Calu3 (cell line): ENCODE measurements around the gene B3GNT8. TPM values are rescaled to one million over a fixed set of nuclear protein-coding genes. Genes with fewer than 3 reads are reported as not detected.
A peak's percentile ranks its signal among the peaks of the same experiment; 100 is the strongest.

Experiments
- BruUV-seq: library from RNA; stranded (reverse); fragments of 400-500 nt; replicated peaks from 2 replicates; lab custom pipeline; 2021; lab: Mats Ljungman, UMichigan
- CTCF ChIA-PET: fragments of 300-600 bp; sonication (Branson Sonifier 250); formaldehyde crosslinking; loops from one replicate; lab custom pipeline; 2022; ENCODE audit warnings: antibody characterized with exemption; lab: Charles Lee
- DNase-seq: peaks from one replicate; pipeline ENCODE4 v3.0.0; 2022
- H3K27ac Mint-ChIP-seq: one replicate; pipeline ENCODE4 v1.8.0; 2022; ENCODE audit warnings: mixed read lengths; ENCODE audit not compliant: unreplicated experiment
- H3K27me3 Mint-ChIP-seq: one replicate; pipeline ENCODE4 v1.8.0; 2022; ENCODE audit warnings: mixed read lengths; ENCODE audit not compliant: unreplicated experiment
- H3K36me3 Mint-ChIP-seq: one replicate; pipeline ENCODE4 v1.8.0; 2022; ENCODE audit warnings: mild to moderate bottlenecking, moderate library complexity, mixed read lengths; ENCODE audit not compliant: insufficient read depth, unreplicated experiment
- H3K4me1 Mint-ChIP-seq: one replicate; pipeline ENCODE4 v1.8.0; 2022; ENCODE audit warnings: mild to moderate bottlenecking, low read depth, mixed read lengths; ENCODE audit not compliant: unreplicated experiment
- H3K4me3 Mint-ChIP-seq: one replicate; pipeline ENCODE4 v1.8.0; 2022; ENCODE audit warnings: mild to moderate bottlenecking, low read depth, moderate library complexity, mixed read lengths; ENCODE audit not compliant: unreplicated experiment
- H3K9me3 Mint-ChIP-seq: one replicate; pipeline ENCODE4 v1.8.0; 2022; ENCODE audit warnings: low read depth, mixed read lengths; ENCODE audit not compliant: unreplicated experiment
- CTCF ChIP-seq: fragments of 200-600 bp; IDR thresholded peaks from one replicate; pipeline ENCODE4 v1.8.0; 2022; ENCODE audit warnings: antibody characterized with exemption; ENCODE audit not compliant: unreplicated experiment
- intact Hi-C: fragments of 100-400 bp; cut with micrococcal nuclease; formaldehyde crosslinking; loops from one replicate; pipeline ENCODE4 v1.10.0; 2022; ENCODE audit not compliant: unreplicated experiment
- total RNA-seq: library from RNA; stranded (reverse); gene quantifications from 2 replicates; pipeline ENCODE4 v1.2.3, GENCODE V29; 2022

The B3GNT8 gene
- total RNA-seq, 1 experiment from 2014 or later: 0.19 TPM

DNA sequence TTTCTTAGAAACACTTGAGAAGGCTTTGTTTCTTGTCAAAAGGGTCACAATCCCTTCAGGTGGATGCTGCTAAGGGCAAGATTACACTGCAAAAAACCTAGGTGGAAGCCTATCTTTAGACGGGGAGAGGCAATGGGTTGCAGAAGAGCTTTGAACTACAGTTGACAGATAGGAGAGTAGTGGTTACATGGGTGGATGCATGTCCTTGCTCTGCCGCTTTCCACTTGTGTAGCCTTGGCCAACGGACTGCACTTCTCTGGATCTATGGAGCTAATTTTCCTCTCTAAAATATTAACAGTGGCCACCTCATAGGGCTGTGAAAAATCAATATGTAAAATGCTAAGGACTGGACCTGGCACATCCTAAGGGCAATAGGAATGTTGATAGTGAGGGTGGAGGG, 28.6 kb downstream of the B3GNT8 start:
- no peaks in the 10 kb centered on the region for H3K27me3 Mint-ChIP-seq
- TF ChIP-seq CTCF: no peak
- no peak for DNase-seq
- peaks cover 34% of the 10 kb centered on the region for H3K4me1 Mint-ChIP-seq
- CTCF ChIA-PET: no interaction called here
- peaks cover 23% of the 10 kb centered on the region for H3K36me3 Mint-ChIP-seq
- no peak overlapping the region for H3K27ac Mint-ChIP-seq
- BruUV-seq: no TSS peak
- H3K9me3 Mint-ChIP-seq: no peaks in the 10 kb centered on the region
- peak overlapping the region; percentile 99 for H3K4me3 Mint-ChIP-seq
- intact Hi-C loops: no loop called here

DNA sequence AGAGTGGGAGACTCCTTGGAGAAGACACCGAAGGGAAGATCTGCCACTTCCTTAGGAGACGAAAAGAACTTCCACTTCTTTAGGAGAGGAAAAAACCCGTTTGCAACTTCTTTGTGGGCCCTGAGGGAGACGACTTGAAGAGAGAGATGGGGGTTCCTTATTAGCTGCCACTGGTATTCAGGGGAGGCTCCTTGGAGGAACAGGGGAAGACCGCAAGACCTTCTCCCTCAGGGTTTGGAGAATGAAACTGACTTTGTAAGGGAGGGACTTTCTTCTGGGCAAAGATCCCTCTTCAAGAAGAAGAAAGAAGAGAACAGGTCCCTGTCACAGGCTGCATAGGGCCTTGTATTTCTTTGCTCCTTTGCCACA, 29.1 kb downstream of the B3GNT8 start:
- CTCF ChIA-PET: no interaction called here
- peaks cover 23% of the 10 kb centered on the region for H3K36me3 Mint-ChIP-seq
- H3K4me1 Mint-ChIP-seq: peaks cover 34% of the 10 kb centered on the region
- H3K27ac Mint-ChIP-seq: peak overlapping the region; percentile 100
- no TSS peak for BruUV-seq
- H3K27me3 Mint-ChIP-seq: no peaks in the 10 kb centered on the region
- TF ChIP-seq CTCF: no peak
- intact Hi-C loops: no loop called here
- no peaks in the 10 kb centered on the region for H3K9me3 Mint-ChIP-seq
- no peak for DNase-seq
- peak overlapping the region; percentile 99 for H3K4me3 Mint-ChIP-seq

GRCh38 chr19:41397086-41398049, 29.8 kb downstream of the B3GNT8 start, which contains the start of the genes BCKDHA and EXOSC5:
TSS of gene BCKDHA (plus strand) at chr19:41397818. CDS start at chr19:41397828, 10 bp downstream.
TSS of gene EXOSC5 (minus strand) at chr19:41397359. CDS start at chr19:41397328, 31 bp downstream.
- peaks cover 23% of the 10 kb centered on the region for H3K36me3 Mint-ChIP-seq
- peak; percentile 99 for DNase-seq
- H3K27me3 Mint-ChIP-seq: no peaks in the 10 kb centered on the region
- no peak for TF ChIP-seq CTCF
- peaks cover 34% of the 10 kb centered on the region for H3K4me1 Mint-ChIP-seq
- intact Hi-C loops: no loop called here
- TSS peak; percentile 87 for BruUV-seq
- no peaks in the 10 kb centered on the region for H3K9me3 Mint-ChIP-seq
- H3K4me3 Mint-ChIP-seq: peak within 1 kb of the TSS; percentile 99
- H3K27ac Mint-ChIP-seq: peak within 1 kb of the TSS; percentile 100
- CTCF ChIA-PET: no interaction called here

- Mint-ChIP-seq H3K4me3 (peak overlapping the region; percentile 99), H3K27ac (no peak overlapping the region), H3K36me3 (peaks cover 23% of the 10 kb centered on the region), H3K9me3 (no peaks in the 10 kb centered on the region), H3K4me1 (peaks cover 34% of the 10 kb centered on the region), H3K27me3 (no peaks in the 10 kb centered on the region)
- BruUV-seq: no TSS peak
- no peak for TF ChIP-seq CTCF
- intact Hi-C loops: no loop called here
- DNase-seq: no peak
- CTCF ChIA-PET: interaction anchor here (1.0 kb wide), 1 partner anchor 28 kb away, joined by 3 read pairs; no protein-coding TSS in a partner anchor
These were observed 31.8 kb downstream of the B3GNT8 start for GRCh38 chr19:41395355-41395754.
